Globus pallidus (tissue), 1 donor: ENCODE results near the gene RAB7A.

Experiments used
- DNase-seq: peaks from one replicate; pipeline ENCODE4 v3.0.0-alpha.2; 2015; ENCODE audit warnings: low spot score

Gene RAB7A

DNA sequence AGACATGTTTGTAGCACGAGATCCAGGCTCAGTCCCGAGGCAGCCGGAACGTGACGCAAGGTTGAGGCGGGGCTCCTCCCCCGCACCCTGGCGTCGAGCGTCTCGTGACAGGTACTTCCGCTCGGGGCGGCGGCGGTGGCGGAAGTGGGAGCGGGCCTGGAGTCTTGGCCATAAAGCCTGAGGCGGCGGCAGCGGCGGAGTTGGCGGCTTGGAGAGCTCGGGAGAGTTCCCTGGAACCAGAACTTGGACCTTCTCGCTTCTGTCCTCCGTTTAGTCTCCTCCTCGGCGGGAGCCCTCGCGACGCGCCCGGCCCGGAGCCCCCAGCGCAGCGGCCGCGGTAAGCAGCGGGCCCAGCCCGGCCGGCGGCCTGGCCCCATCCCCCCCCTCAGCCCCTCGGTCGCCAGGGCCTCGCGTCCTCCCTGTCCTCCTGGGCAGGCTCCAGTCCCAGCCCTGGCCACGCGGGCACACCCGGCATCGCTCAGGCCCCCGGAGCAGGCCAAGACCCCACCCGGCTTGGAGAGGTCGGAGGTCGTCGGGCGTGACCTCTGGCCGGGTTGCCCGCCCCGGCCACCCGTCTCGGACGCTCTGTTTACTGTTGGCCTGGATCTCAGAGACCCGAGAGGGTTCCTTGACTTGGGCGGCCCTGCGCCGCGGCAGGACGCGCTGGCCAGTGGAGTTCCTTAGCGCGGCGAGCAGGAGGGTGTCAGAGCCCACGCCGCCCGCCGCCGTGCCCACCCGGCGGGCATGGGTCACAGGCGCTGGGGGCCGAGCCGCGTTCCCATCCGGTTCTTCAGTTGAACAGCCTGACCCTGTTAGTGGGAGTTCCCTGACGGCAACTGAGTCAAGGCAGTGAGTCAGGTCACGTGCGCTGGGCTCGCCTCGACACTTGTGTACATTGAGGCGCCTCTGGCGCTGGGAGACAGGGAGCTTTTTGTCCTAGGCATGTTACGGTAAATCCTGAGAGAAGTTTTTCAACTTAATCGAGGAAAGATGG, at the start of gene RAB7A:
RAB7A (plus strand) TSS at position 161 of the 994 bp plus-strand sequence. CDS start 69,185 bp downstream, outside the sequence.
- DNase-seq: peak; percentile 98

DNA sequence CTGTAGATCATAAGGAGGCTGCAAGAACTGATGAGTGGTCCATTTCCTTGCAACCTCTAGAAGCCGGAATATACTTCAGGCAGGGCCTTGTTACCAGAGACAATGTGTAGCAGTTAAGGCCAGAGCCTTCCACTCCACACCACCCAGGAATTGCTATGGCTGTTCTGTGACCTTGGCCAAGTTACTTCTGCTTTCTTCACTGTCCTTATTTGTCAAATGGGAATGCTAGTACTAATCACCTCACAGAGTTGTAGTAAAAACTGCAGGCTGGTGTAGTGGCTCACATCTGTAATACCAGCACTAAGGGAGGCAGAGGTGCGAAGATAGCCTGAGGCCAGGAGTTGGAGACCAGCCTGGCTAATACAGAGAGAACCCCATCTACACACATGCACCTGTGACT, 46.6 kb upstream of the RAB7A start:
- no peak for DNase-seq

DNA sequence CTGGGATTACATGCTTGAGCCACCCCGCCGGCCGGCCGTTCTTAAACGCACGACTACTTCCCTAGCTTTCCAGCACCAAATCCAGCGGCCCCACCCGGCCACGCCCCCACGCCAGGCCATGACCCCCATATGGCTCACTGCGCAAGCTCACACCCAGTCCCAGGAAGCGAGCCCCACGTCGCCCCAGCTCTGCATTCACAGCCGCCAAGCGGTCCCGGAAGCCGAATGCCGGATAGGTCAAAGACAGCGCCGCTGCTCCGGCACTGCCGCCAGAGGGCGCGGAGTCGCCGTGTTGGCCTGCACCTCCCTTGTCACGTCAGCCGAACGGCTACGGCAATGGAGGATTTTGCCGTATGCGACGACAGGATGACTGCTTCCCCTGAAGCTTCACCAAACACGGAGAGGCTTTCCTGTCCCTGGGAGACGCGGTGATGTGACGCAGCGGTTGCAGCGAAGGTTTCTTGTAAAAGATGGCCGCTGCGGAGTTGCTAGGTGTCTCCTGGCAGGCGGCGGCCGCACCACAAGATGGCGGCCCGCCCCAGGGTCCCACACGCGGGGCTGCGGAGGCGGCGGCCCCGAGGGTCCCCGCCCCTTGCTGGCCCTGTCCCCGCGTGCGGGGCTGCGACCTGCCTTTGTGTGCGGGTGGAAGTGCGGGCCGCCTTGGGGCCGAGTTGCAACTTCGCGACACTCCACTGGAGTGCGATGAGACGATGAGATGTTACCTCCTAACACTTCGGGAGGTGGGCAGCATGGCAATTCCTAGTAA, 45.2 kb upstream of the RAB7A start:
- DNase-seq: peak; percentile 97

DNA sequence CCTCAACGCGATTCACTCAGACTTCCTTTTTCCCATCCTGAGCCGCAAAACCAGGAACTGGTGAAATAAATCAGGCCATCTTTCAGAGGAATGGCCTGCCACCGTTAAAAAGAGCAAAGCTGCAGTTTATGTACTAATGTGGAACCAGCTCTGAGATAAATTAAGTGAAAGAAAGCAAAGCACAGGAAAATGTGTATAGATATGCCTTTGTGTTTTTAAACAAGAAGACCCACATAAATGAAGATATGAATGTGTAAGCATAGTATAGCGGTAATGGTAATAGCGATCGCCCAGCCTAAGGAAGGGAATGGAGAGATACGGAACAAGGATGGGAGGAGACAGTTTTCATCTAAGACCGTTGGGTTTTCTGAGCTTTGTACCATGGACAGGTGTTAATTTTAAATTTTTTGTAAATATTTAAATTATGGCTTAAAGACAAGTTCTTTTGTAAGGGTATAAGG, 44.6 kb upstream of the RAB7A start:
- no peak for DNase-seq

DNA sequence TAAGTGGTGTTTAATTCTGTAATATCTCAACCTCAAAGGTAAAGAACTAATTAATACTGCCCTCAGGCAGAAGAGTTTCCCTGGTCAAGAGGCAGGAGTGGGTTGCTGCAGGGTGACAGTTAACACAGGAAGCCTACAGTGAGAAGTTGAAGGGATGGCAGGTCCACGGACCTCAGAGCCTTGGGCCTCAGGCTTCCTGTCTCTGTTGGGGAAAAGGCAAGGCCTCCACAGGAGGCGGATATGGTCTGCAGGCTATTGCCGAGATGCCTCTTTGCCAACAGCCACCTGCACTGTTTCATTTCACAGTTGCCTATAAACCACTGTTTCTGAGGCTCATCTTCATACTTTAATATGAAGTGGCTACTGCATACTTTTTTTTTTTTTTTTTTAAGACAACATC, 42.0 kb upstream of the RAB7A start:
- DNase-seq: no peak

DNA sequence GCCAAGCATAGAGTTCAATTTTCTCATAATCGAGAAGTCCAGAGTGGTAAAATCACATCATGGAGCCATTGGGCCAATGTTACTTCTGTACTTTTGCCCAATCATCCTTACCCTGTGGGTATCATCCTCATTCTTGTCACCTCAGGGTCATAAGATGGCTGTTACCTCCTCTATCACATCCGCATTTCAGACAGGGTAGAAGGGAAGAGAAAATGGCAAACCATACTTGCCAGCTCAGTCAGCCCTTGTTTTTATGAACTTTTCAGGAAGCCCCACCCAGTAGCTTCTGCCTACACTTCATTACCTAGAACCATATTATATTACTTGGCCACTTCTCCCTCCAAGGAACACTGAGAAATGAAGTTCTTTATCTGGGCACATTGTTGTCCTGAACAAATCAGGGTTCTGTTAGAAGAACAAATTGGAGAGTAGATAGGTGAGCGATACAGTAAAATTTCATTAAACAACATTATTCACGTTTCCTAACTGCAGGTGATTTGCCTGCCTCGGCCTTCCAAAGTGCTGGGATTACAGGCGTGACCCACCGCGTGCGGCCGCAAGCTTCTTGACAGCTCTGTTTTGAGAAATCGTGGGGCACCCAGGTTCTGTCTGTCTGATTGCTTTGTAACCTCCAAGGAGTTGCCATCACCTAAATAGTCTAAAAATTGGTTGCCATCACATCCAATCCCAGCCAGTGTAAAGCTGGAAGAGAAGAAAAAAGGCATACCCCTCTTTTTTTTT, 40.8 kb upstream of the RAB7A start:
- DNase-seq: no peak

DNA sequence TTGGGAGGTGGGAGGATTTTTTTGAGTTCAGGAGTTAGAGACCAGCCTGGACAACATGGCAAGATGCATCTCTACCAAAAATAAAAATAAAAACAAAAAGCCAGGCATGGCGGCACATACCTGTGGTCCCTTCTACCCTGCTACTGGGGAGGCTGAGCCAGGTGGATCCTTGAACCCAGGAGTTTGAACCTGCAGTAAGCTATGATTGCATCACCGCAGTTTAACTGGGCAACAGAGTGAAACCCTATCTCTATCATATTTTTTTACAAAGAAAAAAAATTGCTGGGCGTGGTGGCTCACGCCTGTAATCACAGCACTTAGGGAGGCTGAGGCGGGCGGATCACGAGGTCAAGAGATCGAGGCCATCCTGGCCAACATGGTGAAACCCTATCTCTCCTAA, 39.5 kb upstream of the RAB7A start:
- no peak for DNase-seq

DNA sequence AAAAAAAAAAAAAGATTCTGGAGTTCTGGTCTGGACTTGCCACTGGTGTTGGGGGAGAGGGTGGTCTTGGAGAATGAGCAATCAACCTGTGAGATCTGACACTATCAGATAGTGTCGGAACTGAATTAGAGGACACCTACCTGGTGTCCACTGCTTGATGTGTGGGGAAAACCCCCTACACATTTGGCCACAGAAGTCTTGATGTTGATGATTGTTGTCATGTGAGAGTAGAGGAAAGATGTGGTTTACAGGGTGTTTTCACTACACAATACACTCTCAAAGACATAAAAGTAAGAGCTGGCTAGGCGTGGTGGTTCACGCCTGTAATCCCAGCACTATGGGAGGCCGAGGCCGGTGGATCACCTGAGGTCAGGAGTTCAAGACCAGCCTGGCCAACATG, 36.9 kb upstream of the RAB7A start:
- no peak for DNase-seq

DNA sequence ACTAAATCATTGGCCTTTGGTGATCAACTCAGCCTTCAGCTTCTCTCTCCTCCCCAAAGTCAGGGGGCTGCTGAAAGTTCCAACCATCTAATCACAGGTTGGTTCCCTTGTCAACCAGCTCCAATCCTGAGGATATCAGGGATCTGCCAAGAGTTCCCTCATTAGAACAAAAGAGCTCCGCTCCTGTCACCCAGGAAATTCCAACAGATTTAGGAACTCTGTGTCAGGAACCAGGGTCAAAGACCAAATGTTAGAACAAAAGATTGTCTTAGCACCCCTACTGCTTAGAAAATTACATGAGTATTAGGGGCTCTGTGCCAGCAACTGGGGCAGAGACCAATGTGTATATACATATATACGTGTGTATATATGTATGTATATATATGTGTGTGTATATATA, 32.3 kb upstream of the RAB7A start:
- no peak for DNase-seq

DNA sequence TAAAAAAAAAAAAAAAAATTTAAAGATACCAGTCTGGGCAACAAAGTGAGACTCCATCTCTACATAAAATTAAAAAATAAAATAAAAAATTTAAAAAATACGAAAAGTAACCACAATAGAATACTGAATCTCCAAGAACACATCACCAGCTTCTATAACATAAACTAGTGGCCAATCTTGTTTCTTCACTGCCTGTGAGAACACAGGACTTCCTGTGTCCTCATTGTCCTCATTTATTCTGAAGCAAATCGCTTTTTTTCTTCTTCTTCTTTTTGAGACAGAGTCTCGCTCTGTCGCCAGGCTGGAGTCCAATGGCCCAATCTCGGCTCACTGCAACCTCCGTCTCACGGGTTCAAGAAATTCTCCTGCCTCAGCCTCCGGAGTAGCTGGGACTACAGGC, 28.6 kb upstream of the RAB7A start:
- DNase-seq: no peak

DNA sequence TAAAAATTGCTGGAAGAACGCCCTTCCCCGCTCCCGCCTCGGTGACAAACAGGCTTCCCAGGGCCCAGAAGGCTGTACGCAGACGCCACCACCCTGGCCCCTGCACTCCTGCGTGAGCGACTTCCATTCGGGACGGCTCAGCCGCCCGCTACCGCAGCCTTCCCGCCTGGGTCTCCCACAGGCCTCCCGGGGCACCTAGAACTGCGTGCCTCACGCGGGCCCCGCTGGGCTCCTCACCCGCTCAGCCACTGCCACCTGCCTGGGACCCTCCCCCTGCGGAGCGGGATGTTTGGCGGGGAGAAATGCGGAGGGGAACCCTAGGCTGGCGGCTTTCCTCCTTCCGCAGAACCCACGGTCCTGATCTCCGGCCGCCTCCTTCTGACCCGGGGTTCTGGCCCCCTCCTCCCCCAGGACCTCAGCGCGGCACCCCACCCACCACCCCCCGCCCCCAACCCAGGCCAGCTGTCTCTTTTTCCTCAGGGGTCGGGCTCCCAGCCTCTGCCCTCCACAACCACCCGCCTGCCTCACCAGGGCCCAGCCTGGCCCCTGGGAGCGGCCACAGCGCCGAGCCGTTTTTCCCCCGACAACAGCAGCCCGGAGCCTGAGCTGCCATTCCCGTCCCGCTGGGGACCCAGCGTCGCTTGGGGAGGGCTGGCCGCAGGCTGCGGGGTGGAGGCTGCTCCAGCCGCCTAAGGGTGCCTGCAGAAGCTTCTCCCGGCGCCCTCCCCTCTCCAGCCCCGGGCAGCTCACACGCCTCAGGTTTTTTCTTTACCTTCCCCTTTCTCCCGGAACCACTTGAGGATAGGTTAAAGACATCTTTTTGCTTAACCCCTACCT, 27.6 kb upstream of the RAB7A start:
- no peak for DNase-seq

DNA sequence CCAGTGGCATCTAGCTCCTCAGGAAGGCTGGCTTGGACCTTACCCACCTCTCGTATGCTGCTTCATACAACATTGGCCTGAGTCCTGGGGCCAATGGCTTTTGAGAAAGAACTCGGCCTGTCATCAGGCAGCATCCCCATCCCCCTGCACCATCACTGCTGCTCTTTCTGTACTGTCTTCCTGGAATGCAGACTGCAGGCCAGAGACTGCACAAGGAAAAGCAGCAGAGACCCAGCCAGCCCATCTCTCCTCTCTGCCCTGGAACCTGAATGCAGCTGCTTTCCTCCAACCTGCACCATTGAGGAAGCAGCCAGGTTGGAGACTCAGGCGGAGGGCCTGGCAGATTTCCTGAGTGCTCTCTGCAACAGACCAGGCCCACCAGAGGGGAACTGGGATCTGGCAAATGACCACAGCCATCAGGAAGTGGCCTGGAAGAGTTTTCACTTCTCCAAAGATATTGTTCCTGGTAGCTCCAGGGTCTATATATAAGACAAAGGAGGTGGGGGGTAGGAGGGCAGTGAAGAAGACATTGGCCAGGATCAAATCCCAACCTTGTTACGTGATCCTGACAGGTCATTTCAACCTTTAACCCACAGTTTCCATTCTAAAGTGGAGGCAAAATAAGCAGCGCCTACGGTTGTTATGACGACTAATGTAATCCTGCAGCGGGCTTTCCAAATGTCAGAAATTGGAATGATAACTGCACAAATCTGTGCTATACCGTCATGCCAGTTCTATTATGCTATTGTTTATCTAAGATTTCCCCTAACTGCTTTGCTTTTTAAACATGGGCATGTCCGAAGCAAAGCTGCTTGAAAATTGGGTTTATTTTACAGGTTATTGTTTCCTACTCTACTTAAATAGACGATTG, 24.4 kb upstream of the RAB7A start:
- no peak for DNase-seq

DNA sequence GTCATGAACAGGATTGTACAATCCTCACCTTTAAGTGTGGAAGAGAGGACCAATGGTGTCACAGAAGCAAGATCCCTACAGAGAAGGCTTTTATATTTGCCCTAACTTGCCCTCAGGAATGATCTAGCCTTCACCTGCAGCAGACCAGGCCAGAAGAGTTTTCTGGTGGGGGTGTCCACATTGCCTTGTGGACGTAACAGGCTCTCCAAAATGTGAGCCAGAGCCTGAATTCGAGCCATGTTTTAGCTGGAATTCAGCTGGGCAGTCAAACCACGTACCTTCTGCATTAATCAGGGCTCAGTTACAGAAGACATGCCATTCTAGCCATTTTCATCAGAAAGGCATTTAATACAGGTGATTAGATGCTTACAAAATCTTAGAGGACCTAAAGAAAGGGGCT, 23.6 kb upstream of the RAB7A start:
- no peak for DNase-seq

DNA sequence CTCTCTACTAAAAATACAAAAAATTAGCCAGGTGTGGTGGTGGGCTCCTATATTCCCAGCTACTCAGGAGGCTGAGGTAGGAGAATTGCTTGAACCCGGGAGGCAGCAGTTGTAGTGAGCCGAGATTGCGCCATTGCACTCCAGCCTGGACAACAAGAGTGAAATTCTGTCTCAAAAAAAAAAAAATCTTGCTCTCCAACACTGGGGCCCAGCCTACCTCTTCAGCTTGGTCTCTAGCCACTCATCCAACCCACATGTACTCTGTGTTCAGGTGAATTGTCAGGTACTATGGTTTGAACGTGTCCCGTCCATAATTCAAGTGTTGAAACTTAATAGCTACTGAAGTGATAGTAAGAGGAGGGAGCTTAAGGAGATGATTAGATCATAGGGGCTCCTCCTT, 22.4 kb upstream of the RAB7A start:
- DNase-seq: no peak

DNA sequence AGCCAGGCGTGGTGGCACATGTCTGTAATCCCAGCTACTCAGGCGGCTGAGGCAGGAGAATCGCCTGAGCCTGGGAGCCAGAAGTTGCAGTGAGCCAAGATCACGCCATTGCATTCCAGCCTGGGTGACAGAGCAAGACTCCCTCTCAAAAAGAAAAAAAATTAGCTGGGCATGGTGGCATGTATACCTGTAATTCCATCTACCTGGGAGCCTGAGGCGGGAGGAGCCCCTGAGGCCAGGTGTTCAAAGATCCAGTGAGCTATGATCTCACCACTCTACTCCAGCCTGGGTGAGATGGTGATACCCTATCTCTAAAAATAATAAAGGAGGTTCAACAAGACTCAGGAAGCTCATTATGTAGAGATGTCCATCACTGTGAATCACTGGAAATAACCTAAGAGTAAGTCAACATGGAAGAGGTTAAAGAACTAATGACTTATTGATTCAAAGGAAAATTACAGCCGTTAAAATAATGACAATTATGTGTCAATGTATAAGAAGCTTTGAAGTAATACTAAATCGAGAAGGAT, 19.8 kb upstream of the RAB7A start:
- DNase-seq: no peak

DNA sequence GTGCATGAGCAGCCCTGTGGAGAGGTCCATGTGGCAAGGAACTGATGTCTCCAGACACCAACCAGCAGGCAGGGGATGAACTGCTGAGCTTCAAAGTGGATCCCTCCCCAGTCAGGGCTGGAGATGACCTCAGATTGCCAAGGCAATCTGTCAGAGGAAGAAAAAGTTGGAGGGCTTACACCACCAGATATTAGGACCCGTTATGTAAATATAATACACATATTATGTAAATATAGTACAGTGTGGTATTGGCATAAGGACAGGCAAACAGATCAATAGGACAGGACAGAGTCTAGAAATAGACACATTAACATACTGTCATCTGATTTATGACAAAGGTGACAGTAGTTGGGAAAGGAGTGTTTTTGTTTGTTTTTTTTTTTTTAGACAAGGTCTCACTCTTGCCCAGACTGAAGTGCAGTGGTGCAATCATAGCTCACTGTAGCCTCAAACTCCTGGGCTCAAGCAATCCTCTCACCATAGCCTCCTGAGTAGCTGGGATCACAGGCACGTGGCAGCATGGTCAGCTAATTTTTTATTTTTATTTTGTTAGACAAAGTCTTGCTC, 18.0 kb upstream of the RAB7A start:
- DNase-seq: no peak

DNA sequence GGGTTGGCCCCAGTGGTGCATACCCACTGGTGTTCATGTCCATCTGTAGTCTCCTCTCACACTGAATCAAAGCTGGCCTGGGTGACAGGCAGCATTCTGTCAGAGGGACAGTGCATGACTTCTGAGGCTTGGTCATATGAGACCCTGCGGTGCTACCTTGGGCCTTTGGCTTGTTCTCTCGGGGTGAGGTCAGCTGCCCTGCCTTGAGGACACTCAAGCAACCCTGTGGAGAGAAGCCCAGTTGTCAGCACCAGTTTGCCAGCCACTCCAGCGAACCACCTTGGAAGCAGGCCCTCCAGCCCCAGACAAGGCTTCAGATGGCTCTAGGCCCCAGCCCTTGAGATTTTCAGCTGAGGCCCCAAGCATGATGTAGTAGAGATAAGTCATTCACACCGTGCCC, 16.9 kb upstream of the RAB7A start:
- no peak for DNase-seq

DNA sequence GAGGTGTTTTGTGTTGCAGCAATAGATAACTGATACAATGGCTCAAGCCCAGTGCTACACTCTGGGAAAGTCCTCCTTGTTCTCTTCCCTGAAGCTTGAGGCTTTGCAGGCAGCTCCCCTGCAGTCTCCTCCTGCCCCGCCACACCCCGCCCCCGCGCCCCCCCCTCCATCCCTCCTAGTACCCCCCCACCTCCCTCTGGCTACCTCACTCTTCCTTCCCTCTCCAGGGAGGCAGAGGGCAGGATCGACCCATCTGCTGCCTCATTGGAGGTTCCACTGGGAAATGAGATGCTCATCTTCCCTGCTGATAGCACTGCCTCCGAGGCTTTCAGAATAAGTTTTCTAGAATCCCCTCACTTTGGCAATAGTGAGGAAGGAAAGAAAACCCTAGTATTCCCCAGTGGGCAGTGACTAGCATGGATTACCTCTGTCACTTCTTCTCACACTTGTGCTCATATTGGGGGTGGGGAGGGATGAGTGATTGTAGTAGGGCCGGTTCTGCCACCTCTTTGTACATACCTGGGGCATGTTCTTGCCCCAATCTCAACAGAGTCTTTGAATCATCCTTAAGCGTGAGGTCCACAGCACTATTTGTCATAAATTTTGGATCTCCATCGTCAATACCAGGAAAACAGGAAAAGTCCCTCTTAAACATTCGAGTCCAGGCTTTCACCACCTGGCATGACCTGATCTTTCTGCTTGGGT, 16.3 kb upstream of the RAB7A start:
- no peak for DNase-seq

DNA sequence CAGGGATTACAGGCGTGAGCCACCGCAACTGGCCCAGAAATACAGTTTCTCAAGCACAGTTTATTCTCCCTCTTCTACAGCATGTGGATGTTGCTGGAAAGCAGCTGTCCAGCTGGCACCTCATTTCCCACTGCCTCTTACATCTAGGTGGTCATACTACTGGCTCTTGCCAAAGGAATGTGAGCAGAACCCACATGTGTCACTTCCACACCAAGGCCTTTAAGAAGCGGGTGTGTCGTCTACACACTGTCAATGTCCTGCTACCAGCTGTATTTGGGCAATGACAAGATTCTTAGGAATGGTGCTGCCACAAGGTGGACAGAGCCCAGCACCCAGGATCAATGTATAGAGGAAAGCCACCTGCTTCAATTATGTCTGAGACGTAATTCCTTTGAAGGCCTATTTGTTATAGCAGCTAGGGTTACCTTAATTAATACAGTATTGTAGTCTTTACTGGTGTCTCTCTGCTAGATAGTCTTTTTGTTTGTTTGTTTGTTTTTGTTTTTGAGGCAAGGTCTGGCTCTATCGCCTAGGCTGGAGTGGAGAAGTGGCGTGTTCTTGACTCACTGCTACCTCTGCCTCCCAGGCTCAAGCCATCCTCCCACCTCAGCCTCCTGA, 15.1 kb upstream of the RAB7A start:
- DNase-seq: no peak
